AG04450 (cell line): ENCODE results near the gene HSPA4. TPM values are rescaled to one million over a fixed set of nuclear protein-coding genes. Genes with fewer than 3 reads are reported as not detected.

Source experiments
- CTCF ChIA-PET: fragments of 300-600, 350-600 bp; formaldehyde crosslinking; extraction: SDS; loops from one replicate; lab custom pipeline; 2022; ENCODE audit warnings: antibody characterized with exemption, inconsistent platforms; lab: Charles Lee
- POLR2A ChIA-PET: fragments of 350-600 bp; formaldehyde crosslinking; extraction: SDS; loops from one replicate; lab custom pipeline; 2021; ENCODE audit warnings: antibody characterized with exemption, inconsistent platforms; lab: Yijun Ruan, JAX
- DNase-seq: peaks from one replicate; pipeline ENCODE4 v3.0.0-alpha.2; 2011; ENCODE audit warnings: low read depth, low spot score
- H3K27ac ChIP-seq: one replicate; pipeline ENCODE4 v1.5.1; 2012; ENCODE audit warnings: low read depth, low read length, control low read depth
- H3K27me3 ChIP-seq: one replicate; pipeline ENCODE4 v1.6.0; 2012; ENCODE audit warnings: low read length; ENCODE audit not compliant: control insufficient read depth, insufficient read depth
- H3K4me3 ChIP-seq: 2 replicates; pipeline ENCODE4 v1.5.1; 2011; ENCODE audit warnings: mild to moderate bottlenecking, low read depth, low read length, control low read depth
- H3K9me3 ChIP-seq: 2 replicates; pipeline ENCODE4 v1.5.1; 2012; ENCODE audit warnings: low read length; ENCODE audit not compliant: control insufficient read depth, insufficient read depth
- CTCF ChIP-seq: IDR thresholded peaks from 2 replicates; pipeline ENCODE4 v1.5.1; 2011; ENCODE audit warnings: low read depth, low read length, control low read depth, inconsistent platforms
- polyA plus RNA-seq: library from polyadenylated mRNA; depleted of rRNA; stranded (reverse); fragments of >200 nt; gene quantifications from 2 replicates; pipeline ENCODE4 v1.2.3, GENCODE V29; 2011

Gene HSPA4
- polyA plus RNA-seq, 1 experiment: 96.9 TPM

GRCh38 chr5:133065471-133065870 lies 13.7 kb downstream of the HSPA4 start:
- Histone ChIP-seq H3K4me3 (no peak overlapping the region), H3K9me3 (no peaks in the 10 kb centered on the region), H3K27ac (no peak overlapping the region), H3K27me3 (no peaks in the 10 kb centered on the region)
- ChIA-PET CTCF (no interaction called here), POLR2A (no interaction called here)
- TF ChIP-seq CTCF: no peak
- DNase-seq: no peak

- CTCF ChIA-PET: no interaction called here
- no peak overlapping the region for H3K4me3 ChIP-seq
Observed at GRCh38 chr5:133066045-133066444, 14.2 kb downstream of the HSPA4 start.

GRCh38 chr5:133072021-133072420 lies 20.2 kb downstream of the HSPA4 start:
- no peak overlapping the region for H3K27ac ChIP-seq
- CTCF ChIA-PET: interaction anchor here (1.0 to 1.5 kb wide), 2 partner anchors 9 to 39 kb away, joined by 3 to 4 read pairs; no protein-coding TSS in a partner anchor
- DNase-seq: no peak
- H3K4me3 ChIP-seq: no peak overlapping the region
- no peaks in the 10 kb centered on the region for H3K27me3 ChIP-seq
- TF ChIP-seq CTCF: no peak
- POLR2A ChIA-PET: interaction anchor here (1.5 kb wide), 1 partner anchor 20 kb away, joined by 3 read pairs; the partner anchor contains the start of gene HSPA4
- H3K9me3 ChIP-seq: no peaks in the 10 kb centered on the region

More at GRCh38 chr5:133066045-133066444, 14.2 kb downstream of the HSPA4 start:
- POLR2A ChIA-PET: no interaction called here
- Histone ChIP-seq H3K27me3 (no peaks in the 10 kb centered on the region), H3K27ac (no peak overlapping the region), H3K9me3 (no peaks in the 10 kb centered on the region)
- TF ChIP-seq CTCF: no peak
- DNase-seq: no peak

- CTCF ChIA-PET: interaction anchor here (0.6 to 1.1 kb wide), 2 partner anchors 271 to 690 kb away, joined by 3 read pairs; no protein-coding TSS in a partner anchor
- no peak overlapping the region for H3K4me3 ChIP-seq
- TF ChIP-seq CTCF: no peak
- POLR2A ChIA-PET: no interaction called here
- no peak overlapping the region for H3K27ac ChIP-seq
- DNase-seq: no peak
- H3K9me3 ChIP-seq: no peaks in the 10 kb centered on the region
- H3K27me3 ChIP-seq: no peaks in the 10 kb centered on the region
Observed at GRCh38 chr5:133075572-133076536, 24.0 kb downstream of the HSPA4 start.

GRCh38 chr5:133079048-133079447 lies 27.2 kb downstream of the HSPA4 start:
- Histone ChIP-seq H3K4me3 (no peak overlapping the region), H3K9me3 (no peaks in the 10 kb centered on the region), H3K27me3 (no peaks in the 10 kb centered on the region), H3K27ac (no peak overlapping the region)
- no peak for TF ChIP-seq CTCF
- ChIA-PET POLR2A (no interaction called here), CTCF (interaction anchor here (0.9 kb wide), 1 partner anchor 693 kb away, joined by 3 read pairs; no protein-coding TSS in a partner anchor)
- no peak for DNase-seq
